Esophagus squamous epithelium (tissue), 4 donors: ENCODE measurements around the gene TTC13.

Experiments used
- CTCF ChIP-seq, 6 experiments: fragments of 450-650 bp in 4 of 6; fragments of 200-600 bp in 2 of 6; sonication (generic) in 2 of 6; IDR thresholded peaks; one replicate each; pipeline ENCODE4 v1.5.1; 2016 to 2019; ENCODE audit warnings: antibody characterized with exemption in 6 of 6, mild to moderate bottlenecking in 4 of 6, moderate library complexity in 4 of 6
- POLR2A ChIP-seq, 4 donors: fragments of 450-650 bp; IDR thresholded peaks; one replicate each; pipeline ENCODE4 v1.6.1; 2017; ENCODE audit warnings: antibody characterized with exemption in 4 of 4, mild to moderate bottlenecking in 4 of 4, moderate library complexity in 3 of 4

GRCh38 chr1:230950404-230950803 lies 28.3 kb downstream of the TTC13 start:
- TF ChIP-seq CTCF (IDR thresholded peaks at IDR 0.05) (no peak), POLR2A (IDR thresholded peaks at IDR 0.05) (no peak)
